NCI-H187 treated with DMSO at 0.1 percent for 48 hours (cell line): ENCODE data around the gene RPS6KA1.
A peak's percentile ranks its signal among the peaks of the same experiment; 100 is the strongest.
"Not testable (repeated sequence)": the region's sequence is repeated elsewhere in the genome, so short reads cannot be mapped to it uniquely, and the experiment has no call there.

ENCODE experiments used
- DNase-seq: peaks from one replicate; lab custom pipeline; 2025; lab: John Stamatoyannopoulos, UW

Gene RPS6KA1

DNA sequence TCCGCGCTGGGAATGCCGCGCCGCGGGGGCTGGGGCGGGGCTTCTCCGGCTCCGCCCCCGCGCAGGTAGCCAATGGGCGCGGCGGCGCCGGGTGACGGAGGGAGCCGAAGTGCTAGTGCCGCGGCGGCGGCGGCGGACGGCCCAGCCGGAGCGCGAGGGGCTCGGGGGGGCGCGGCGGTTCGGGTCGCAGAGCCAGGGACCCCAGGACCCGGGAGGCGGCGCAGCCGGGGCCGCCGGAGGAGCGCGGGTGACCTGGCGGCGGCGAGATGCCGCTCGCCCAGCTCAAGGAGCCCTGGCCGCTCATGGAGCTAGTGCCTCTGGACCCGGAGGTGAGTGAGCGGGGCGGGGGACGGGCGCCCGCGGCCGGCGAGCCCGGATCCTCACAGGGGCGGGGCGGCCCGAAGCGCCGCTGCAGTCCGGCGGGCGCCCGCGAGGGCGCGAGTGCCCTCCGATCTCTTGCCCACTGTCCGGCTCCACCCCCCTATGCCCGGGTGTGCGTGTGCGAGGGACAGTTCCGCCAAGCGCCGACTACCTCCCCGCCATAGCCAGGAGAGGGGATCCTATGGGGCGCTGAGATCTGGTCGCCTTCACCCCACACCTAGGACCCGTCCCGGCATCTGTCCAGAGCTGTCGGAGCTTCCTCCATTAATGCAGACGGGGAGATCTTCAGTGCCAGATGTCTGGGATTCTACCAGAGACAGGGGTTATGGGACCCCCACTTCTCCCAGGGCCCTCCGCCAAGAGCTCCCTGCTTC lies at the start of gene RPS6KA1:
Gene RPS6KA1 (plus strand): TSS at position 107 of the 755 bp plus-strand sequence. CDS start 160 bp downstream, at position 267.
- no peak for DNase-seq

DNA sequence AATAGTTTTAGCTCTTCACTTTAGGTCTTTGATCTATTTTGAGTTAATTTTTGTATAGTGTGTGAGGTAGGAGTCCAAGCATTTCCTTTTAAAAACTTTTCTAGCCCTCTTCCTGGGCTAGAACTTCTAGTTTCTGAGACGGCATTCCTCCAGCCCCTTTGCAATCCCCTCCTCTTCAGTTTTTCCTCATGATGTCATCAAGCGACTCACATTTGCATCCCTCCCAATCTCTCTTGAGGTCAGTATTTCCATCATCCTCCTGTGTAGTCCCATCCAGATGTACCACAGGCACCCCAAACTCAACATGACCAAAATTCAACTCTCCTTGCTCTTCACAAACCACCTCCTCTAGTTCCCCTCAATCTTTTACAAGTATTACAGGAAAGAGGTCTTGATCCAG lies 46.6 kb upstream of the RPS6KA1 start:
- DNase-seq = no peak

DNA sequence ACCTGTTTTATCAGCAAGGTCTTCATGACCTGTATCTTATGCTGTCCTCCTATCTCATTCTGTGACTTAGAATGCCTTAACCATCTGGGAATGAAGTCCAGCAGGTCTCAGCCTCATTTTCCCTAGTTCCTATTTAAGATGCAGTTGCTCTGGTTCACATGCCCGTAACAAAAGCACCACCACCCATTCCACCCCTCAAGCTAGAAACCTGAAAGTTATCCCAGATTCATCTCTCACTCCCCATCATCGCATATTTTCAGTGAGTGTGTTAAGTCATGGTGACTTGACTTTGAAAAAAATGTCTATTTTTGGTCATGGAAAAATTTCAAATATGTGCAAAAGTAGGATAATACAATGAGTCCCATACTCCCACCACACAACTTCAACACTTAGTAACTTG lies 45.6 kb upstream of the RPS6KA1 start:
- no peak for DNase-seq

DNA sequence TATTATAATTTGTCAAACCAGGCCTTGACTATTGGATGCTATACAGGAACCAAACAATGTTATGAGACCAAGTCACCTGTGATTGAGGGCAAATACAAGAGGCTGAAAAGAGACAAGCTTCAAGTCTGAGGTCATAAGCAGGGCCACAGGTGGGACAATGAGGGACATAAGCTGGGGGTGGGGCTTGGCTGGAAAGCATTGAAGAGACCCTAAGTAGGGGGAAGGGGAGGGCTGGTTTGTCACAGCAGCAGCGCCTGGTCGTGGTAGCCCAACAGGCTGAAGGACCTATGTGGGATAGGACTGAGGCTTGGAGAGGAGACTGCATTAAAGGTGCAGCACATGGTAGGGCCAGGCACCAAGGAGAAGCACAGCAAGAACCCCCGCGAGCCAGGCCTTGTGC lies 39.4 kb upstream of the RPS6KA1 start:
- DNase-seq = no peak

DNA sequence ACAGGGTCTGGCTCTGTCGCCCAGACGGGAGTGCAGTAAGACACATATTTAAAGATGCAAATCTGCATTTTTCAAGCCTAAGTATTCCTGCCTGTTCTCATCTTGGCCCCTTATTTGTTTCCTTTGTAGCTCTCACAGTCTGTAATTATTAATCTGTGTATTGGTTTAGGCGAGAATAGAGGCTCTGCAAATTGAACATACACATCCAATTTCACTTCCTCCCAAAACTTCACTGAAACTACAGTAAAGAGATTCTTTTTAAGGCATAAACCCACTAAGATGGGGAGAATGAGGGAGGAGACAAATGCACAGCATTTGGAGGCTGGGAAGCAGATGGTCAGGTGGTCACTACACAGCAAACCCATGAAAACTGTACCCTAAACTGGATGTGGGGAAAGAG lies 36.3 kb upstream of the RPS6KA1 start:
- no peak for DNase-seq

DNA sequence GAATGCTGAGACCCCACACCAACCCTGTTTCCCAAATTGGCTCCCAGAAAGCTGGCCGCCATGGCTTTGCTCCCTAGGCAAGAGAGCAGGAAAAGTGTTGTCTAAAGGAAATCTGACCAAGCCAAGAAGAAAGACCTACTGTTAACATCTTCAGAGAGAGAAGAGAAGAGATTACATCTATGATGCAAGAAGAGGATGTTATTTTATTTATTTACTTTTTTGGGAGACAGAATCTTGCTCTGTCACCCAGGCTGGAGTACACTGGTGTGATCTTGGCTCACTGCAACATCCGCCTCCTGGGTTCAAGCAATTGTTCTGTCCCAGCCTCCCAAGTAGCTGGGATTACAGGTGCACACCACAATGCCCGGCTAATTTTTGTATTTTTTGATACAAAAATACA lies 35.6 kb upstream of the RPS6KA1 start:
- no peak for DNase-seq

DNA sequence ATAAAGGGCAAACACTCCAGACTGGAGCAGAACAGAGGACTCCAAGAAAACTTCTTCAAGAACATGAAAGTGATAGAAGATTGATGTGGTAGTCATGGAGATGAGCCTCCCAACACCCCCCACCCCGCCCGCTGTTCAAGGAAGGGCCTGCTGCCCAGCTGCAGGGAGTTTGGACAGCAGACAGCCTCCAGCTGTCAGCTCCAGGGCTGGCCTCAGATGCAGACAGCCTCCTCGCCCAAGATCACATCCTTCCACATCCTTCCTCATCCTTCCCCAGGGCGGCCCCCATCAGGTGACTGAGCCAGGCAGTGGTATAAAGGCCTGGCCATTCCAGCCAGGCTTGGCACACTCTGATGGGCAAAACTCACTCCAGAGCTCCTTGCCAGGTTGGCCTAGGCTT lies 32.7 kb upstream of the RPS6KA1 start:
- DNase-seq = no peak

DNA sequence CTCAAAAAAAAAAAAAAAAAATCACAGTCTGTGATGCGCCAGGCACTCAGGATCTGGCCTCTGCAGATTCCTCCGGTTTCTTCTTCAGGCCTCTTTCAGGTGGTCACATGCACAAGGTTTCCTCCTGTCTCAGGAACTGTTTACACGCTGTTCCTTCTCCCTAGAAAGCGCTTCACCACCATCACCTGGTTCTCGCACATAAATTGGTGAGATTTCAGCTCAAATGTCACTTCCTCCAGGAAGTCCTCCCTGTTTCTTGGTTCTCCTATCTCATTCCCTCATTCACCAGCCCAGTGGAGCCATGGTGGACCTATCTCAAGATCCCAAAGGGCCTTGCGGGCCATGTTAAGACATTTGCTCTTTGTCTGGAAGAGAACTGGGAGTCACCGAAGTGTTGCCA lies 30.7 kb upstream of the RPS6KA1 start:
- DNase-seq = no peak

DNA sequence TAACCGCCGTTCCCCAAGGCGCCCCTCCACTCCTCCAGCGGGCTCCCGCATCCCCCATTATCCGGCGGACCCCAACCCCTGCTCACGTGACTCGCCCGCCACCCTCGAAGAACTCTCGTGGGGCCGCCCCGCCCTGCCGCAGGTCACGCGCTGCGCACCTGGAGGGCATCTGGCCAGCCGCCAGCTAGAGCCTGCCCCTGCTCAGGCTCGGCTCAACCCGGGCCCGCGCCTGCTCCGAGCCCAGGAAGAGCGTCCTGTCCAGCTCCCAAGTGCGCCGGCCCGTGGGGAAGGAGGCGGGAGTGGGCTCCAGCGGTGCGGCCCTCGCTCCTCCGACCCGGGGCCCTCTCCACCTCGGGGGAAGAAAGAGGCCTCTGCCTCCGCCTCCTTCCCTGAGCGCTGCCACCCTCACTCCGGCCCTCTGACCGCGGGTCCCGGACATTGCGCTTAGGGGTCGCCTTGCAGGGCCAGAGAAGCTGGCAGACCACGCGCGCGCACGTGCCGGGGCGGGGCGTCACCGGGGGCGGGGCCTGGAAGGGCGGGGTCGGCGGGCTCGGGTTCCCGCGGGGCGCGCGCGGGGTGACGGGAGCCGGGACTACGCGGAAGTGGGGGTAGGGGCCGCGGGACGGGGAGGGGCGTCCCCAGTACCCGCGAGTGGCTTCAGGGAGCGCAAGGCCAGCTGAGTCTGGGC lies 28.9 kb upstream of the RPS6KA1 start:
- peak; percentile 21 for DNase-seq

DNA sequence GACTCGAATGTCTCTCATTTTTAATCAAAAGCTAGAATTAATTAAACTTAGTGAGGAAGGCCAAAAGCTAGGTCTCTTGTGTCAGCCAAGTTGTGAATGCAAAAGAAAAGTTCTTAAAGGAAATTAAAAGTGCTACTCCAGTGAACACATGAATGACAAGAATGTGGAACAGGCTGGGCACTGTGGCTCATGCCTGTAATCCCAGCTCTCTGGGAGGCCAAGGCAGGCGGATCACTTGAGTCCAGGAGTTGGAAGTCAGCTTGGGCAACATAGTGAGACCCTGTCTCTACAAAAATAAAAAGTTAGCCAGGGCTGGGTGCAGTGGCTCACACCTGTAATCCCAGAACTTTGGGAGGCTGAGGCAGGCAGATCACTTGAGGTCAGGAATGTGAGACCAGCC lies 18.9 kb upstream of the RPS6KA1 start:
- DNase-seq = not testable (repeated sequence)

DNA sequence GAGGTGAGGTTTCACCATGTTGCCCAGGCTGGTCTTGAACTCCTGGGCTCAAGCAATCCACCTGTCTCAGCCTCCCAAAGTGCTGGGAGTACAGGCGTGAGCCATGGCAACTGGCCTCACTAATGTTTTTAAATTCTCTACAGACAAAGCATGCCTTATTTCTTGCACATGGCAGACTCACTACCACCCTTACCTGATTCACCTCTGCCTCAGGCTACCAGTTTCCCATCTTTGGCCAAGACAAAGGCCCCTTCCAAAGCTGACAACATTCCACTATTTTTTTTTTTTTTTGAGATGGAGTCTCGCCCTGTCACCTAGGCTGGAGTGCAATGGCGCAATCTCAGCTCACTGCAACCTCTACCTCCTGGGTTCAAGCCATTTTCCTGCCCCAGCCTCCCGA lies 13.7 kb upstream of the RPS6KA1 start:
- not testable (repeated sequence) for DNase-seq

DNA sequence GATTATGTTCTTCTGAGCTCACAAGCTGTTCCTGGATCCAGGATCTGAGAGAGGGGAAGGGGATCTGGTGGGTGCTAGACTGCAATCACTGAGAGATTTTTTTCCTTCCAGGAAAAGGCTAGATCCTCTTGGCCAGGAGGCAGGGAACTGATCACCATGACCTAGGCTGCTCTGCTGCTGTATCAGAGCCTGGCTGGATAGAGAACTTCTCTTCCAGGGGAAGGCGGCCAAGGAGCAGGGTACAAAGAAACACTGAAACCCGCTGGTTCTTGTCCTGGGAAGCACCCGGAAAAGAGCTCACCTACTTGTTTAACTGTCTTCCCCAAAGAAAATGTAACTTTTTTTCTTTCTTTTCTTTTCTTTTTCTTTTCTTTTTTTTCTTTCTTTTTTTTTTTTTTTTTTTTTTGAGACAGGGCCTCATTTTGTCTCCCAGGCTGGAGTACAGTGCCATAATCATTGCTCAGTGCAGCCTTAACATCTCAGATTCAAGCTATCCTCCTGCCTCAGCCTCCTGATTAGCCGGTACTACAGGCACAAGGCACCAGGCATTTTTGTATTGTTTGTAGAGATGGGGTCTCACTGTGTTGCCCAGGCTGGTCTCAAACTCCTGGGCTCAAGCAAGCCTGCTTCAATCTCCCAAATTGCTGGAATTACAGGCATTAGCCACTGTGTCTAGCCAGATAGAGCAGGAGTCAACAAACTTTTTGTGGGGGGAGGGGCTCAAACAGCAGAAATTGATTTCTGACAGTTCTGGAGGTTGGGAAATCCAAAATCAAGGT lies 12.4 kb upstream of the RPS6KA1 start:
- no peak for DNase-seq

DNA sequence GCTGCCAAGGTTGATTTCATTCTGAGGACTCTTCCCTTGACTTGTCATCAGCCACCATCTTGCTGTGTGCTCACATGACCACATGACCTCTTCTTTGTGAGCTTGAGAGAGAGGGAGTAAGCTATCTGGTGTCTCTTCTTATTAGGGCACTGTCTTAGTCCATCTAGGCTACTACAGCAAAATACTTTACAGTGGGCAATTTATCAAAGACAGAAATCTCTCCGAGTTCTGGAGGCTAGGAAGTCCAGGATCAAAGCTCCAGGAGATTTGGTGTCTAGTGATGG lies 11.9 kb upstream of the RPS6KA1 start:
- no peak for DNase-seq

DNA sequence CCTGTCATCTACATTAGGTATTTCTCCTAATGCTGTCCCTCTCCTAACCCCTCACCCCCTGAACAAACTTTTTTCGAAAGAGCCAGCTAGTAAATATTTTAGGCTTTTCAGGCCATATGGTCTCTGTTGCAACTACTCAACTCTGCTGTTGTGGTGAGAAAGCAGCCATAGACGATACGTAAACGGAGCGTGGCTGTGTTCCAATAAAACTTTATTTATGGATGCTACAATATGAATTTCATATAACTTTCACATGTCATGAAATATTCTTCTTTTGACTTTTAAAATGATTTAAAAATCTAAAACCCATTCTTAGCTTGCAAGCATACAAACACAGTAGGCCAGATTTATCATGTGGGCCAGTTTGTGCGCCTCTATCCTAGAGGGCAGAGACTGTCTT lies 11.2 kb upstream of the RPS6KA1 start:
- no peak for DNase-seq

DNA sequence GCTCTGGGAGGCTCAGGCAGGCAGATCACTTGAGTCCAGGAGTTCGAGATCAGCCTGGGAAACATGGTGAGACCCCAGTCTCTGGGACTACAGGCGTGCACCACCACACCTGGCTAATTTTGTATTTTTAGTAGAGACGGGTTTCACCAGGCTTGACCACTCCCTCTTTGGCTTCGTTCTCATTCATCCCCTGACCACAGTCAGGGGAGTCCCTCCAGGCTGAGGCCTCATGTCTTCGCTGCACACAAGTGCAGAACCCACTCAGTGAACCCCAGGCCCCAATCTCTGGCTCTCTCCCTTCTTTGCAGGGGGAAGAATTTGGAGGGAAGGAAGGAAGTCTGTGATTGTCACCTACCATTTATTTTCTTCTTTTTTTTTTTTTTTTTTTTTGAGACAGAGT lies 9.2 kb upstream of the RPS6KA1 start:
- DNase-seq = no peak

DNA sequence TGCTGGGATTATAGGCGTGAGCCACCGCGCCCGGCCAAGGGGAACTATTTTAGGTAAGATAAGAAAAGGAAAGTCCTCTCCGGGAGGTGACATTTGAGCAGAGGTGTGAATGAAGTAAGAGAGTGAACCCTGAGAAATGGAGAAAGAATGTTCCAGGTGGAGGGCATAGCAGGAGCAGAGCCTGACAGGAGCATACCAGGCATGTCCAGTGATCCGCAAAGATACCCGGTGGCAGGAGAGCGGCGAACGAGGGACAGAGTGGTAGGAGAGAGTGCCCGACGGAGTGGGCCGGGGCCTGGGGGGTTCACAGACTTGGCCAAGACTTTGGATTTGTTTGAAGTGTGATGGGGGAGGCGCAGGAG lies 7.9 kb upstream of the RPS6KA1 start:
- DNase-seq = no peak

DNA sequence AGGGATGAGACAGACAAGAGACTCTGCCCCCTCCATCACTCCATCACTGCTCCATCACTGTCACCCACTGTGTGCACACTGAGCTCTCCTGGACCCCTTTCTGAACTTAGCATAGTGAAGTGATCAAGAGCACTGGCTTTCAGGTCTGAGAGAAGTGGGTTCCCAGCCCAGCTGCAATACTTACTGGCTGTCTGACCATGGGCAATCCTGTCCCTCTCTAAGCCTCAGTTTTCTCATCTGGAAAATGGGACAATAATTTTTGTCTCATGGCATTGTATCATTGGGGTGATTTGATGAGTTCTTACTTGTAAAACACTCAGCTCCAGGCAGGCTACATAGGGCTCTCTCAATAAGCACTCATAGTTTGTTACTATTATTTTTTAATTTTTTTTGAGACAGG lies 7.5 kb upstream of the RPS6KA1 start:
- DNase-seq = no peak

DNA sequence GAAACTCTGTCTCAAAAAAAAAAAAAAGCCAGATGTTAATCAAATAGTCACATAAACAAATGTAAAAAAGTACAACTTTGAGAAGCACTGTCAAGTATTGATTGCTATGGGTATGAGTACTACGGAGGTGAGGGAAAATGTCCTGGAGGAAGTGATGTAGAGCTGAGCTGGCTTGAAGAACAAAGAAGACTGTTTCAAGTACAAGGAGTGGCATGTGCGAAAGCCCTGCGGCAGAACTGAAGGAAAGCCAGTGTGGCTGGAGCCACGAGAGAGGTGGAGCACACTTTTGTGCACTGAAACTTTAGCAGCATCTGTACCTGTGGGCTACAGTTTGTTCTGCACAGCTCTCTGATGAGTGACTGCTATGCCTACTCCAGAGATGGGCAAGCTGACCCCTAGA lies 5.4 kb upstream of the RPS6KA1 start:
- no peak for DNase-seq

DNA sequence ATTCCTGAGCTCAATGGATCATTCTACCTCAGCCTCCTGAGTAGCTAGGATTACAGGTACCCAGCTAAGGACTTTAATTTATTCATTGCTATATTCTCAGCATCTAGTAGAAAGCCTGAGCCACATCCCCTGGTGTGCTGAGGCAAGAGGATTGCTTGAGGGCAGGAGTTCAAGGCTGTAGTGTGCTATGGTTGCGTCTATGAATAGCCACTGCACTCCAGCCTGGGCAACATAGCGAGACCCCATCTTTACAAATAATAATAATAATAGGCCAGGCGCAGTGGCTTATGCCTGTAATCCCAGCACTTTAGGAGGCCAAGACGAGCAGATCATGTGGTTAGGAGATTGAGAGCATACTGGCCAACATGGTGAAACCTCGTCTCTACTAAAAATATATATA lies 3.3 kb upstream of the RPS6KA1 start:
- no peak for DNase-seq

DNA sequence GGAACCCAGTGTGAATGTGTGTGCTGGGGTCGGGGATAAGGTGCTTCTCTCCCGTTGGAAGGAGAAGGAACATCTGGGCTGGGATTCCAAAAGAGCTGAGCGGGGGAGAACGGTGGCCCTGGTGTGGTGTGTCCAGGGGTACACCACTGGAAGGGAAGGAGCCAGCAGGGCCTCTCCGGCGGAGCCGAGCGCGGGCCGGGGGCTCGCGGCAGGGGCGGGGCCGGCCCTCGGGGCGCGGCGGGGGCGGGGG lies 231 bp upstream of the RPS6KA1 start:
- no peak for DNase-seq

DNA sequence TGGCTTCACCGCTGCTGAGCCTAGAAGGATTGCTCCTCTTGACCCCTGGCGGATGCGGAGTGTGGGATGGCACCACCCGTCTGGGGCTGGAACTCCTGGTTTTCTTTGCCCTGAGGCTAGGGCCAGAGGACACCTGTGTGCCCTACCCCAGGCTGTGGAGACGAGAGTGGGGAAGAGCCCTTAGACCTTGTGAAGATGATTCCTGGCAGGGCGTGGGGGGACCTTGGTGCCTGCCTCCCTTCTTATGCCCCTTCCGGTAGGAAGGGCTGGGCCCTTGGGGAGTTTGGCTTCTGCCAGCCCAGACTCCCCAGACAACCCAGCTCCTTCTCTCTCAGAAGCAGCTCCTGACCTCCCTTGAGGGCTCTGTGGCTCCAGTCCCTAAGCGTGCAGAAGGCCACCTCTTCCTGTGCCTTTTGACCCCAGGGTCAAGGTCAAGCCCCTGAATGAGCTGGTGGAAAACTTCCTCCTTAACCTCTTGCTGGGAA lies 891 bp downstream of the RPS6KA1 start:
- no peak for DNase-seq

DNA sequence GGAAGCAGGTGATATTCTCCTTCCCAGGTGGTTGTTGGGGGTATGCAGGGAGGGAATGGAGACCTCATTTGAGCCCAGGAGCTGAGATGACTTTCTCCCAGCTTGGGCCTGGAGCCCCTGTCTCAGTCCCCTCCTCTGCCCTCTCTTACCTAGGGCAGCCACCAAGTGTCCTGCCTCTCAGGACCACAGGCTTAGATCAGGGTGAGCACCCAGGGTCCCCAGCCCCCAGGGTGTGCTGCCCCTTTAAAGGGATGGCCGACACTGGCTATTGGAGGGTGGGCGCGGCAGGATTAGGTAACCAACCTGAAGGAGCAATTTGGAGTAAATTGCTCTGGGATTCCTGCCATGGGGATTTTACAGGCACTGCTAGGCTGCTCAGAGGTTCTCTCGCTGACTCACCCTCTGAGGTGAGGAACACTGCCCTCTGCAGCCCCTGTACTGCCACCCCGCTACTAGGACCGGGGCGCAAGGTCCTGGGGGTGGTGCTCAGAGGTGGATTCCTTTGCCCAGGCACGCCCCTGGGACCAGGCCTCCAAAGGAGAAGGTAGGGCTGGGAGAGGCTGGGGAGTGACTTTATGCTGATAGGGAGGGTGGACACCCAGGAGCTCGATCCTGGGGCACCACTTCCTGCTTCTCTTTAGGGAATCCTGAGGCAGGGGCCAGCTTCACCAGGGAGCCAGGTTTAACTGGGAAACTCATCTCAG lies 1.5 kb downstream of the RPS6KA1 start:
- no peak for DNase-seq

DNA sequence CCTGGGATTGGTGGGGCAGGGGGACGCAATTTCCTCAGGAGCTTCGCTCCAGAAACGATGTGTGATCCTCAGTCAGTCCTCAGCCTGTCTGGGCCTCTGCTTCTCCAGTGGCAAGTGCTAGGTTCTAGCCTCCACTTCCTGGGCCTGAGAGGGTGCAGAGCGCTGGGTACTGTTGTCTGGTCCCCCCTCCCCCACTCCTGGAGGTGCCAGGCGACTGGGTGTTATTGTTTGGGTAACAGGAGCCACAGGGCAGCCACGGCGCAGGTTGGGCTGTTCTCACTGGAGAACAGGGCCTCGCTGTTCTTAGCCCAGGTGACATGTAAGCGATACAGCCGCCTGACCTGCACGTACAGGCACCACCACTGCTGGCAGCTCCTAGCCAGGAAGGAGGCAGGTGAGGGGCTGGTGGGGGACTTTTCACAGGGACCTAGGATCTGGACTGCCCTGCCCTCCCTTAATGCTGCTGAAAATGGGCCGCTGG lies 2.1 kb downstream of the RPS6KA1 start:
- DNase-seq = no peak
